ENCODE data around the gene EXD3.

GRCh38 chr9:137460363-137461315, 37.7 kb upstream of the EXD3 start:
- TF ChIP-seq CTCF (IDR thresholded peaks at IDR 0.05) (no peak), POLR2AphosphoS5 (IDR thresholded peaks at IDR 0.05) (no peak), POLR2A (IDR thresholded peaks at IDR 0.05) (no peak), EP300 (IDR thresholded peaks at IDR 0.05) (no peak)

Measured in sigmoid colon (tissue), 4 donors.